Activated CD8-positive, alpha-beta memory T cell treated with anti-CD3 and anti-CD28 coated beads for 48 hours (primary cell): Measurements from ENCODE around the gene AAMDC.
"Not testable (repeated sequence)": the region's sequence is repeated elsewhere in the genome, so short reads cannot be mapped to it uniquely, and the experiment has no call there.

Source experiments
- DNase-seq, 3 experiments: peaks; one replicate each; pipeline ENCODE4 v3.0.0-alpha.2; 2020; ENCODE audit warnings: low read depth in 2 of 3, low spot score in 2 of 3

The AAMDC gene

DNA sequence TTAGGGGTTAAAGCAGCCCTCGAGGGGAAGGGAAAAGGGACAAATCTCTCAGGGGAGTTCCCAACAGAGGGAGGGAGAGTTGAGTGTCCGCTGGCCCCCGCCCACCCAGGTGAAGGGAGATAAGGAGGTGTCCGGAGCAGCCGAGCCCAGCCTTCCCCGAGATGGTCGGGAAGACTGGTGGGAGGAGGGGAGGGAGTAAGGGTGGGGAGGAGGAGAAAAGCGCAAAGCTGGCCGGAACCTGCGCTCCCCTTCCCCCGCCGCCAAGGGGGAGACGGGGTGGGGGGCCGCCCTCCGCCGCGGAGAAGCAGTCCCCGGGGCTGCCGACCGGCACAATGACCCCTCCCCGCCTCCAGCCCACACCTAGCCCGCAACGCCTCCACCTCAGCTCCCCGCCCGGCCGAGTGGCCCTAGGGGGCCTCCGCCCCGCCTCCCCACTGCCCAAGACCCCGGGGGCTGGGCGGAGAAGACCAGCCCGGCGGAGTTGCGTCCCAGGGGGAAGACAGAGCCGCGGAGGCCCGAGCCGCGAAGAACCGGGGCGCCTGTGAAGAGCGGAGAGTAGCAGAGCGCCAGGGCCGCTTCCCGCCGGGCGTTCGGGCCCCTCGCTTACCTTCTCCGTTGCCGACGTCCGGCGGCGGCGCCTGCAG is 901 bp upstream of the AAMDC start:
- peak in 2 of 3 experiments; percentile 3 to 26 for DNase-seq

DNA sequence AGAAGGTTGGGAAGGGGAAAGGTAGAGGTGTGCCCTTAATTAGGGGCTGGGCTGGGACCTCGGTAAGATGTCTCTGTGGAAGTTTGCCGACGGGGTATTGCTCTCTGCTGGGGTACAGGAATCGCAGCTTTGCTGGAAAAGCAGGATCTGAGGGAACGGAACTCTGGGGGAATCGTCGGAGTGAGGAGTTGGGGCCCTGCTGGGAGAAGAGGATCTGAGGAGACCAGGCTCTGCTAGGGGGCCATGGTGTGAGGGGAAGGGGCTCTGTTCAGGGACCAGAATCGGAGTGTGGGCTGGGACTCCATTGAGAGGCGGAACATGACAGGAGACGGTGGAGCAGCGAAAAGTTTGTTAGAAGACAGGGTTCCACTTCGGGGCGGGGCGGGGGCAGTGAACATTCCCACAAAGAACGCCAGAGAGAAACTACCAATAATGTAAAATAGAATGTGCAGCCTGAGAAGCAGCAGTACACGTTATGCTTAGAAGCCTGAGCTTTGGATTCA is 456 bp downstream of the AAMDC start:
- DNase-seq = no peak

DNA sequence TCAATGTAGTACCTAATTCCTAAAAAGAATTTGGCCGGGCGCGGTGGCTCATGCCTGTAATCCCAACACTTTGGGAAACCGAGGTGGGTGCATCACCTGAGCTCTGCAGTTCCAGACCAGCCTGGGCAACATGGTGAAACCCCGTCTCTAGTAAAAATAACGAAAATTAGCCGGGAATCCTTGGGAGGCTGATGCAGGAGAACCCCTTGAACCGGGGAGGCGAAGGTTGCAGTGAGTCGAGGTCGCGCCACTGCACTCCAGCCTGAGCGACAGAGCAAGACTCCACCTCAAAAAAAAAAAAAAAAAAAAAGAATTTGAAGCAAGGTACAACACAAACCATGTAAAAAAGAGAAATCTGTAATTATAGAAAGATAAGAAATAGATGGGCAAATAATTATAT is 1.2 kb downstream of the AAMDC start:
- not testable (repeated sequence) for DNase-seq

DNA sequence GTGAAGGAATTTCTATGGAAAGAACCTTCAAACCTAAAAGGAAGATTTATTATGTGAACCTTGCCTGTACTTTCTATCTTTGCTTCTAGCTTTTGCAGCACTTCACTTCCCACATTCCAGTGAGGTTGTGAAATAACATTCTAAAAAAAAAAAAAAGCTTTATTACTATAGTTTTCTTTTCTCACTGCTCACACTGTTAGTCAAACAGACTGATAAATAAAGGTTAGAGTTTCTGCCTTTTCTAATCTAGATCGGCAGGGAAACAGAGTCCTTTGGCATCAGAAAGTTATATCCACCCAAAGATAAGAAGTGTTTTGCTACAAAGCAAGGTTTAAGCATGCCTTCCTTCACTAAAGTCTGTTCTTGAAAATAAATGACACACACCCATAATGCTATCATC is 2.8 kb downstream of the AAMDC start:
- no peak for DNase-seq

DNA sequence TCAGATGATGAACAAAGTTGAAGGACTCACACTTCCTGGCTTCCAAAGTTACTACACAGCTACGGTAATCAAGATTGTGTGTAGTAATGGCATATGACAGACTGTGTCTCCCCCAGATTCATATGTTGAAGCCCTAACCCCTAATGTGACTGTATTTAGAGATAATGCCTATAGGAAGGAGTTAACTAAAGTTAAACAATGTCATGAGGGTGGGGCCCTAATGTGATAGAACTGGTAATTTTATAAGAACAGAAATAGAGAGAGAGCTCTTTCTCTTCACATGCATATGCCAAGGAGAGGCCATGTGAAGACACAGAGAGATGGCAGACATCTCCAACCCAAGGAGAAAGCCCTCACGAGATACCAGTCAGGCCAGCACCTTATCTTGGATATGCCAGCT is 8.0 kb downstream of the AAMDC start:
- no peak for DNase-seq

DNA sequence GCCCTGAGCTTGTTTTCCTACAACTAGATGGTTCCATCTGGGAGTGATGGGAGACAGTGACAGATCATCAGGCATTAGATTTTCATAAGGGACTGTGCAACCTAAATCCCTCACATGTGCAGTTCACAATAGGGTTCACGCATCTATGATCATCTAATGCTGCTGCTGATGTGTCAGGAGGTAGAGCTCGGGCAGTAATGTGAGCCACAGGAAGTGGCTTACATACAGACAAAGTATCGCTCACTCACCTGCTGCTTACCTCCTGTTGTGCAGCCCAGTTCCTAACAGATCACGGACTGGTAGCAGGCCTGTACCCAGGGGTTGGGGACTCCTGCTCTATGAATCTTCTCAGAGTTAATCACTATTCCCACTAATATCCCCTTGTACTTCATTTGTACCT is 12.4 kb downstream of the AAMDC start:
- no peak for DNase-seq

DNA sequence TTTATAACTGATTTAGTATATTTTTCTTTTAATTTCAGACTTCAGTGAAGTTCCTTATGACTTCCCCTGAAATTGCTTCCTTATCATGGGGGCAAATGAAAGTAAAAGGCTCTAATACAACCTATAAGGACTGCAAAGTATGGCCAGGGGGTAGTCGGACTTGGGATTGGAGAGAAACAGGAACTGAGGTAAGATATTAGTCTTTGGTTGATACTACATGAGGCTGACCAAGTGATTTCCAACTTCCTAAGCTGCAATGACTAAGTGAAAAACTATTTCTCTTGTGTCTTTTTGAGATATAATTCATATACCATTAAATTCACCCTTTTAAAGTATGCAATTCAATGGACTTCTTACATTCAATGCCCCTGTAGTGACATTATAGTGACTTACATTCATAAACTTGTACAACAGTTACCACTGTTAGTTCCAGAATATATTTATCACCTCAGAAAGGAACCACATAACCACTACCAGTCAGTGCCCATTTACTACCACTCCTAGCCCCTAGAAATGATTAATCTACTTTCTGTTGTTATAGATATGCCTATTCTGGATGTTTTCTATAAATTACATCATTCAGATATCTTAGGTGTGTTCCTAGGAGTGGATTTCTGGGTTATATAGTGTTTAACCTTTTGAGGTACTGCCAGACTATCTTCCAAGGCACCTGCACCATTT is 21.6 kb downstream of the AAMDC start:
- DNase-seq = no peak

DNA sequence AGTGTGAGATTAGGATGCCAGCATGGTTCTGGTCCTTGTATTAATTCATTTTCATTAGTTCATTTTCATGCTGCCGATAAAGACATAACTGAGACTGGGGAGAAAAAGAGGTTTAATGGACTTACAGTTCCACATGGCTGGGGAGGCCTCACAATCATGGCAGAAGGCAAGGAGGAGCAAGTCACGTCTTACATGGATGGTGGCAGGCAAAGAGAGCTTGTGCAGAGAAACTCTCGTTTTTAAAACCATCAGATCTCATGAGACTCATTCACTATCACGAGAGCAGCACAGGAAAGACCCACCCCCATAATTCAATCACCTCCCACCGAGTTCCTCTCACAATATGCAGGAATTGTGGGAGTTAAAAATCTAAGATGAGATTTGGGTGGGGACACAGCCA is 22.8 kb downstream of the AAMDC start:
- DNase-seq = not testable (repeated sequence)

DNA sequence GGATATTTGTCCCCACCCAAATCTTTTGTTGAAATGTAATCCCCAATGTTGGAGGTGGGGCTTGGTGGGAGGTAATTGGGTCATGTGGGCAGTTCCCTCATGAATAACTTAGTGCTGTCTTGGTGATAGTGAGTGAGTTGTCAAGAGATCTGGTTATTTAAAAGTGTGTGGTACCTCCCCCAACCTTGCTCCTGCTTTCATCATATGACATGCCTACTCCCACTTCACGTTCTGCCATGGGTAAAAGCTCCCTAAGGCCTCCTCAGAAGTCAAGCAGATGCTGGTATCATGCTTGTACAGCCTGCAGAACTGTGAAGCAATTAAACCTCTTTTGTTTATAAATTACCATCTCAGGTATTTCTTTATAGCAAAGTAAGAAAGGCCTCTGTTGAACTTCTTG is 30.6 kb downstream of the AAMDC start:
- no peak for DNase-seq

DNA sequence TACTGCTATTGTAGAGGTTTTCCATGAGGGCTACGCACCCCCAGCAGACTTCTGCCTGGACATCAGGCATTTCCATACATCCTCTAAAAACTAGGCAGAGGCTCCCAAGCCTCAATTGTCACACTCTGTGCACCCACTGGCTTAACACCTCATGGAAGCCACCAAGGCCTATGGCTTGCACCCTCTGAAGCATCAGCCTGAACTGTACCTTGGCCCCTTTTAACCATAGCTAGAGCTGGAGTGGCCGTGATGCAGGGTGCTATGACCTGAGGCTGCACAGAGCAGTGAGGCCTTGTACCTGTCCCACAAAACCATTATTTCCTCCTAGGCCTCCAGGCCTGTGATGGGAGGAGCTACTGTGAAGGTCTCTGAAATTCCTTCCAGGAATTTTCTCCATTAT is 33.9 kb downstream of the AAMDC start:
- no peak for DNase-seq

DNA sequence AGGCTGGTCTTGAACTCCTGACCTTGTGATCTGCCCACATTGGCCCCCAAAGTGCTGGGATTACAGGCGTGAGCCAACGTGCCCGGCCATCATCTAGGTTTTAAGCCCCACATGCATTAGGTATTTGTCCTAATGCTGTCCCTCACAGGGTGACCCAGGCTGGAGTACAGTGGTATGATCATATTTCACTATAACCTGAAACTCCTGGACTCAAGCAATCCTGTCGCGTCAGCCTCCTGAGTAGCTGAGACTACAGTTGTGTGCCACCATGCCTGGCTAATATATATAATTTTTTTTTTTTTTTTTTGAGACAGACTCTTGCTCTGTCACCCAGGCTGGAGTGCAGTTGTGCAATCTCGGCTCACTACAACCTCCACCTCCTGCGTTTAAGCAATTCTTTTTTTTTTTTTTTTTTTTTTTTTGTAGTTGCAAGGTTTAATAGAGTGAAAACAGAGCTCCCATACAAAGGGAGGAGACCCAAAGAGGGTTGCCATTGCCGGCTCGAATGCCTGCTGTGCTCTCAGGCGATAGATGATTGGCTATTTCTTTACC is 37.0 kb downstream of the AAMDC start:
- not testable (repeated sequence) for DNase-seq

DNA sequence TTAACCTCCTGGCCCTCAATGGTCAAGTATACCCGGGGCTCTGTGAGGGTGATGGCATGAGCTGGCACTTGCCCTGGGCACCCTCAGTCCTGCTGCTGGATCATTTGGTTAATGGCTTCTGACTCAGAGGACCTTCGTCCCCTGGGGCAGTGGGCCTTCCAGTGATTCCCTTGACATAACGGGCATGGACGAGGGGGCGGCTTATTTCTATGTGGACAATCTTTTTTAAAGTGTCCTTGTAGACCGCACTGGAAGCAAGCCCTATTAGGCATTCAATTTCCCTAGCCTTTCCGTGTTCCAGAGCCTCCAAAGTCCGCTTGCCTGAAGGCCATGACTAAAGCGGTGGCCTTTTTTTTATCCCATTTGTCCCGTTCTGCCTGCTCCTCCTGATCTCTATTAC is 40.5 kb downstream of the AAMDC start:
- not testable (repeated sequence) for DNase-seq

DNA sequence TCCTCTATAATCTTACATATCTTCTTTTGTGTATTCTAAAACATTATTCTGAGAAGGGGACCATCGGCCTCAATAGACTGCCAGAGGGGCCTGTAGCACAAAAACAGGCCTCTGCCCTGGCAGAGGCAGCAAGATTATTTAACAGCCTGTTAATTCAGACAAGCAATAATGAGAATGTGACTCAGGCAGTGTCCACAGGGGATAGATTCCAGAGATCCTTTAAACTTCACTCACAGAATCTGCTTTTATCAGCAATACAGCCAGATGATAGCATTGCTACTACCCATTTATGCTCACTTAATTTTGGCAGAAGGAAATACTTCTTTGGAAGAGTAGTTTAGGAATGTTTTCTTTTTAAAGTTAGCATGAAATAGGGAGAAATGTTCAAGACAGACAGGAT is 44.9 kb downstream of the AAMDC start:
- no peak for DNase-seq

DNA sequence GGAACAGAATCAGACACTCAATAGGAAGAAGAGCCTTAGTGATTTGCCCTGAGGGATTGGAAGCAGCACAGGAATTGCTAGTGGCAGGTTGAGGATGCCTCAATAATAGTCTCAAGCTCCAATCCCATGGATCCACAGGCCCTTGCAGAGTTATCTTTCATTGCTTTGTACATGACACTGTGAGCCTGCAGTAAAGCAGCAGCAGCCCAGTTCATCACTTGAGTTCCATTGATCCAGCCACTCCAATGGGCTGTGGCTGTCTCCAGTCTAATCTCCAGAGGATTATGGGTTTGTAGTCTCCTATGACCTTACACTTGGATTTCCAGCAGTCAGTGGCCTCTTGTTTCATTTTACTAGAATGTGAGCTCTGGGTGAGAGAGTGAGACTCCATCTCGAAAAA is 45.4 kb downstream of the AAMDC start:
- DNase-seq = no peak

DNA sequence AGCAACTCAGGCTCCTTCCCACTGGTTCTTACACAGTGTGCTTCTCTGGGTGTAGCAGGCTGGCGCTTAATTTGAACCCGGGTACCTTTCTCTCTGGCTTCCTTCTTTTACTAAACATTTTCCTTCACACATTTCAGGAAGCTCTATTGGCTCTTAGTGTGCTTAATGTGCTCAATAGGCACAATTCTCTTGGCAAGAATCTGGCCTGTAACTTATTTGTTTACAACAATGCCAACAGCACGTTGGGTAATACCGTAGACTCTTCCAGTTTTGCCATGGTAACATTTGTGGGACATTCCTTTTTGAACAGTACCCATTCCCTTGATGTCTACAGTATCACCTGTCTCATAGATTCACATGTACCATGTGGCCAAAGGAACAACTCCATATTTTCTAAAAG is 47.8 kb downstream of the AAMDC start:
- DNase-seq = no peak

DNA sequence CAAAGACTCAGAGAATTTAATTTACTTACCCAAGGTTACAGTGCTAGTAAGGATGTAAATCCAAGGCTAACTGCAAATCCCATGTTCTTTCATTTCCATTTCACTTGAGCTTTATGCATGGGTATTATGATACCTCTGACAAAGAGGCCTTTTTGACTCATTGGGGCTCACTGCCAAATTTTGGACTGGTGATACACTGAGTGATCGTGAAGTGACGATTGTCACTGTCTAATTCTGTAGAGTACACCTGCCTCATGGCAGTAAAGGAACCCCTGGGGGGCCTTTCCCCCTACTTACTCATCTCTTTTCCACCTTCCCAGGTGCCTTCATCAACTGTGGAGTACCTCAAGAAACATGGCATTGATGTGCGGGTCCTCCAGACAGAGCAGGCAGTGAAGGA is 50.9 kb downstream of the AAMDC start:
- no peak for DNase-seq

DNA sequence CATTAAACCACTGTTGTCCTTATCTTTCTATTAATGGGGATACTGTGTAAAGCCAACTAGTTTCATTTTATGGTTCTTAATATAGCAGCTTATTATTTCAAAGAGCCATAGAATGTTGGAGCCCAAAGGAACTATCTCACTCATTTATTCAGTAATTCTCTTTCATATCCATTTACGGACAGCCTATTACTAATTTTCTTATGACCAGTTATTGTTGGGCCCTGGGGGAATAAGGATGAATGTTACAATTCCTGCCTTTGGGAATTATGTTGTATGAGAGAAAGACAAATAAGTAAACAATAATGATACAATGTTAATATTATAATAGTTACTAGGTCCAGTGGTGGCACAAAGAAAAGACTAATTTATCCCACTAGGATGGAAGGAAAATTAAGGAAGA is 52.4 kb downstream of the AAMDC start:
- DNase-seq = no peak

DNA sequence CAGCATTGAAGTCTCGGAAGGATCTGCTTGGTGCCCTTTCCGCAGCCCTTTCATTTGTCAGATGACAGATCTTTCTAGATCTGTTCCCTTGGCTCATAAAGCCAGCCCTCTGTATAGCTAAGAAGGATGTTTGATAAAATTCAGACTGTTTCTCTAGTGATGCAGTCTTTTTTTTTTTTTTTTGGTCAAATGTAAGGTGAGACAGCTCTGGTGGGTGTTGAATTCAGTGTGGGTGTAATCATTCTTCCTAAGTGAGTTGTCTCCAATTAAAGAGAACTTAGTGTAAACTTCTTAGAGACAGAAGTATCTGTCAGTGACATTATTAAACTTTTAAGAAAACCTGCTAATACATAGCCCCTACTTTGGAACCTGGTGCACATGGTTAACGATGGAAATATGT is 53.3 kb downstream of the AAMDC start:
- DNase-seq = no peak

DNA sequence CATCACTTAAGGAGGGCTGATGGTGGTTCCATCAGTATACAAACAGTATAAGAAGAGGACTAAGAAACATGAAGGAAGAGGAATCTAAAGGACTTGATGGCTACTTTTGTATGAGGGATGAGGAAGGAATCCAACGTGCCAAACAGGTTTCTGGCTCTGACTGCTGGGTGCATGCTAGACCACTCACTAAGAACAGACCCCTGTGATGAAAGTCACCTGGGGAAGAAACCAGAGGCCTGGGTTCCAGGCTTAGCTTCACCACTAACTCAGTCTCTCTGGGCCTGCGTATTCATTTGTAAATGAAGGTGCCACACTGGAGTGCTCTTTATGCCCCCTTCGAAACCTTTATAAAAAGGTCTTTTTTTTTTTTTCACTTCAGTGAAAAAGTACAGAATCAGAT is 55.1 kb downstream of the AAMDC start:
- DNase-seq = no peak

DNA sequence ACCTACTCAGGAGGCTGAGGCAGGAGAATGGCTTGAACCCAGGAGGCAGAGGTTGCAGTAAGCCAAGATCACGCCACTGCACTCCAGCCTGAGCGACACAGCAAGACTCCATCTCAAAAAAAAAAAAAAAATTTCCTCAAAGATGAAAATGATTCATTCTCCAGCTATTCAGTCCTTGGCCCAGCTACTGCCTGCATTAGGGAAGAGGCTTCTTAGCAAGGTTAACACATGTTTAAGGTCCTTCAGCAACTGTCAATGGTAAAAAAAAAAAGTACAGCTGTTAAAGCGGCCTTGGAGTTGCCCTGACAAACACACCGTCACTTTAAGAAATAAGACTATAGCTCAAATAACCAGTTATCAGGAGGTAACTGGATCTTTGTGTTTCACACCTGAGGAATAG is 57.3 kb downstream of the AAMDC start:
- DNase-seq = not testable (repeated sequence)

DNA sequence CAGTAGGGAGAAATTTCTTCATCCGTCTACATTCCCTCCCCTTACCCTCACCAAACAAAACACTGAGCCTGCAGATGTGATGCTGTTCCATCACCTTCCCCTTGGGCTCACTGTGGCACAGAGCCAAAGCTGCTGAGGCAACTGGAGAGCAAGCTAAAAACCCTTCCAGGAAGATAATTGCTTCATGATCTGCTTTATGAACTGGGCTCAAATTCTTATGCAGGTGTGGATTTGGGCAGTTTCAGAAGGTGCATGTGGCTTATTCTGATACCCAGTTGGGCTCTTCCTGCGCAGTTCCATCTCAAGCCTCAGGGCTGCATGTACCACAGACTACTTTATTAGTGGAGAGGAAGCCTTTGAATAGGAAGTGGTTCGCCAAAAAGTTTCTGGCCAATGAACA is 58.3 kb downstream of the AAMDC start:
- no peak for DNase-seq

DNA sequence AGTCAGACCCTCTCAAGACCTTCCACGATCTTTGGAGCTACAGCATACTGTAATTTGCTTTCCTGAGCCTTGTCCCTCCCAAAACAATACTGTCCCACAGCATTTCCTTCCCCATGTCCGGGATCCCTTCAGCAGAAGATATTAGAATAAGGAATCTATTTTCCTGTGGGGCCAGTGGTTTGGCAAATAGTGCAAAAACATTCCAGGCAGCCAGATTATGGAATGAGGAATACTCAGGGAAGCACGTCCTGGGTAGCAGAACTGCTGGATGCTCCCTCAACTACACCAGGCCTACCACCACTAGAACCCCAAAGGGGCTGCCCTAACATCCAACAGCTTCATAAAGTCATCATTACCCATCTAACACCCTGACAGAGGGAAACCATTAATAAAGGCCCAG is 61.5 kb downstream of the AAMDC start:
- DNase-seq = no peak

DNA sequence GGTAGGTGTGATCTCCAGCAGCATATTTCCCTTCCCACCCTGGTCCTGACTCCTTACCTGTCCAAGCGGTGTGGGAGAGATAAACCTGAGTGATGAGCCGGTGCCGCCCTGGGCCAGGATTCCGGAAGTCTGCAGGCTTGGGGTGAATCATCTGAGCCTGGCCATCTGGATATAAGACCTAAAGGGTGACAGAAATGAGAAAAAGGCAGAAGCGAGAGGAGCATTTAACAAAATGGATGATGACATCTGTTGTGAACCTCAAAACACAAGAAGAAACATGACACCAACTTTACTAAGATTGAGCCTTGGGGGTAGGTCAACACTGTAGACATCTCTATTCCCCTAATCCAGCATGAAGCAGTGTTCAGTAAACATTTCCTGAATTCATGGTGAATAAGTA is 62.8 kb downstream of the AAMDC start:
- DNase-seq = no peak
